Esophagus (tissue), 2 donors: ENCODE data around the gene TMC4. TPM values are rescaled to one million over a fixed set of nuclear protein-coding genes. Genes with fewer than 3 reads are reported as not detected.
"Not testable (repeated sequence)": the region's sequence is repeated elsewhere in the genome, so short reads cannot be mapped to it uniquely, and the experiment has no call there.

Experiments used
- H3K27ac ChIP-seq, 2 donors: one replicate each; pipeline ENCODE4 v1.5.1; 2013; ENCODE audit warnings: low read depth in 2 of 2, mild to moderate bottlenecking in 2 of 2, inconsistent platforms in 1 of 2, low read length in 1 of 2, moderate library complexity in 1 of 2
- H3K27me3 ChIP-seq, 2 donors: one replicate each; pipeline ENCODE4 v1.6.1; 2013; ENCODE audit warnings: low read length in 2 of 2, control low read depth in 1 of 2, mild to moderate bottlenecking in 1 of 2; ENCODE audit not compliant: insufficient read depth in 2 of 2, control insufficient read depth in 1 of 2
- H3K36me3 ChIP-seq, 2 donors: one replicate each; pipeline ENCODE4 v1.6.1; 2013; ENCODE audit warnings: low read length in 1 of 2; ENCODE audit not compliant: control insufficient read depth in 2 of 2, insufficient read depth in 2 of 2
- H3K4me1 ChIP-seq, 2 donors: one replicate each; pipeline ENCODE4 v1.6.1; 2013; ENCODE audit warnings: low read length in 1 of 2; ENCODE audit not compliant: control insufficient read depth in 2 of 2, insufficient read depth in 2 of 2
- H3K4me3 ChIP-seq, 2 donors: one replicate each; pipeline ENCODE4 v1.5.1; 2013; ENCODE audit warnings: low read length in 2 of 2, mild to moderate bottlenecking in 2 of 2, low read depth in 1 of 2, moderate library complexity in 1 of 2
- H3K9me3 ChIP-seq, 2 donors: one replicate each; pipeline ENCODE4 v1.6.1; 2013; ENCODE audit warnings: mild to moderate bottlenecking in 2 of 2, low read depth in 1 of 2, low read length in 1 of 2, moderate library complexity in 1 of 2; ENCODE audit not compliant: control insufficient read depth in 2 of 2, insufficient read depth in 1 of 2
- WGBS, 2 donors: extraction: QIAGEN DNeasy Blood & Tissue Kit; methylation state at CpG; one replicate each; pipeline ENCODE4 v1.1.7; 2013; 5-methylcytosine and 5-hydroxymethylcytosine counted together
- polyA plus RNA-seq, 2 donors: library from polyadenylated mRNA; stranded (reverse); fragments of 200-250 nt; gene quantifications; one replicate each; pipeline ENCODE4 v1.2.3, GENCODE V29; 2013
- donor health status: healthy with polysubstance abuse.
- donor health status: Bipolar disorder and iron deficiency.

Gene TMC4
- polyA plus RNA-seq: 10 to 100 TPM in 1 of 2 donors, 1 to 10 TPM in 1; 2.9 to 11.0 TPM

GRCh38 chr19:54172471-54173358 lies at the start of gene TMC4:
TSS of gene TMC4 (minus strand) at chr19:54173160. CDS start at chr19:54173117, 43 bp downstream.
- Histone ChIP-seq H3K36me3 (no peaks in the 10 kb centered on the region), H3K4me1 (peaks cover 0 to 9% of the 10 kb centered on the region in 2 donors), H3K4me3 (peak within 1 kb of the TSS; percentile 36 to 49), H3K27ac (peak within 1 kb of the TSS; percentile 47 to 67), H3K27me3 (no peaks in the 10 kb centered on the region), H3K9me3 (no peaks in the 10 kb centered on the region)
- WGBS, 2 donors: 9 to 14% methylated on average over 13 of the region's 13 CpGs

DNA sequence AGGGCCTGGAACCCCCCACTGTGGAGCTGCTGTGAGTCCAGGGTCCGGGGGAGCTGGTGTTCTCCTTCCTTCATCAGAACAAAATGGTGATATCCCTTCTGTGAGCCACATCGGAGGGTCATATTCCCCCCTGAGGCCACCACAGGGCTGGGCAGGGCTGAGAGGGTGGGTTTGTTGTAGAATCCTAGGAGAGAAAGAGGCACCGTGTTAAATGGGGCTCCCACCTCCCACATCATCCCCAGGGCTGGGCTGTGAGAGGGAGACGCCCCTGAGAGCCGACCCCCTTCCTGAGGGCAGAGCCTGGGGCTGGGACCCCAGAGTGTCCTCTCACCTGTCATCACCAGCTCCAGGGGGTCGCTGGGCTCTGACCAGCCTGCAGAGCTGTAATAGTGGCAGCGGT lies 49.0 kb upstream of the TMC4 start:
- not testable (repeated sequence) for H3K27ac ChIP-seq, H3K27me3 ChIP-seq, H3K4me3 ChIP-seq, H3K4me1 ChIP-seq, H3K36me3 ChIP-seq, H3K9me3 ChIP-seq
- 83 to 86% methylated on average over 6 to 7 of the region's 7 CpGs for WGBS, 2 donors

- H3K4me3 ChIP-seq, H3K9me3 ChIP-seq, H3K36me3 ChIP-seq, H3K4me1 ChIP-seq, H3K27ac ChIP-seq, H3K27me3 ChIP-seq: not testable (repeated sequence)
- 53 to 65% methylated on average over 4 to 5 of the region's 5 CpGs for WGBS, 2 donors
Measured at GRCh38 chr19:54219702-54220101, 46.7 kb upstream of the TMC4 start.

- Histone ChIP-seq H3K27me3 (no peaks in the 10 kb centered on the region), H3K9me3 (peaks cover 0 to 4% of the 10 kb centered on the region in 2 donors), H3K27ac (no peak overlapping the region), H3K4me3 (no peak overlapping the region), H3K4me1 (no peaks in the 10 kb centered on the region), H3K36me3 (peaks cover 0 to 3% of the 10 kb centered on the region in 2 donors)
- WGBS, 2 donors: 88 to 89% methylated on average over 27 of the region's 27 CpGs
Measured at GRCh38 chr19:54218960-54219661, 46.2 kb upstream of the TMC4 start.

DNA sequence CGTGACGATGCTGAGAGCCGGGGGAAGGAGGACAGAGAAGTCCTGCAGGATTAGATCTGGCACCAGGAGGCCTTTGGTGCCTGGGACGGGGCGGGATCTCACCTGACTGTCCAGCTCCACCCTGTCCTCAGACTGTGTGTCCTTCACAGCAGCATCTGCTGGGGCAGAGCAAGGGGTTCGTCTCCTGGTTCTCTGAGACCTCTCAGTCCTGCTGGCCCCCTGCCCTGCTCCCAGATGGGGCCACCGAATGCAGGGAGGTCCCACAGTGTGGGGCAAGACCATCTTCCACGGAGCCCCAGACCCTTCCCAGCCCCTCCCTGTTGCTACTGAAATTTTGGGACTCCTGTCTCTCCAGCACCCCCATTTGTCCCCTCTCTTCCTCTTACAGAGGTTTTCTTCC lies 45.3 kb upstream of the TMC4 start:
- peaks cover 0 to 3% of the 10 kb centered on the region in 2 donors for H3K36me3 ChIP-seq
- H3K27me3 ChIP-seq: no peaks in the 10 kb centered on the region
- 75 to 82% methylated on average over 8 of the region's 8 CpGs for WGBS, 2 donors
- H3K4me3 ChIP-seq: no peak overlapping the region
- H3K9me3 ChIP-seq: peaks cover 0 to 4% of the 10 kb centered on the region in 2 donors
- H3K27ac ChIP-seq: no peak overlapping the region
- no peaks in the 10 kb centered on the region for H3K4me1 ChIP-seq

DNA sequence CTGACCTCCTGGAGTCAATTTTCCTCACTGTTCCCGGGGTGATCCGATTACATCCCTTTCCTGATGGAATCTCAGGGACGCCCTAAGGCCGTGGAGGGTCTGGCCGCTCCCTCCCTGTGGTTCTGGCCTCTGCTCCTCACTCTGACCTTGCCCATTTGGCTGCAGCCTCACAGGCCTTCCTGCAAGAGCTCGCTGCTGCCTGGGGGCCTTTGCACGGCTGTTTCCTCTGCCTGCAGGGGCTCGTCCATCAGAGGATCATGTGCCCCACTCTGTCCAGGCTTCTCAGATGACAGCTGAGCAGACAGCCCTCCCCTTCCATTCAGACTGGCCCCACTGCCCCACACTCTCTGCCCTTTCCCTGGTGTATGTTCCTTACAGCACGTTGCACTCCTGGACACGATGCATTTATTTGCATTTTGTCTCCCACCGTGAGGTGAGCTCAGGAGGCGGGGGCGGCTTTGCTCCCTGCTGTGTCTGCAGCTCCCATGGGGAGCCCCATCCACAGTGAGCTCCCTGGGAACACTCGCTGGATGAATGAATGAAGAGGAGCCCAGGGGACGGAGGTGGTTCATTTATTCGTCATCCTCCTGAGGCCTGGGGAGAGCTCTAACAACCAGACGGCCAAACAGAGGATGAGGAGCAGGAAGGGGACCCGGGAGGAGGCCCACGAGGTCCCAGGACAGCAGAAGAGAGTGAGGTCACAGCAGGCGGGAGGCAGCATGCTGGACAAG lies 44.7 kb upstream of the TMC4 start:
- H3K4me1 ChIP-seq, H3K4me3 ChIP-seq, H3K9me3 ChIP-seq, H3K36me3 ChIP-seq, H3K27me3 ChIP-seq, H3K27ac ChIP-seq: not testable (repeated sequence)
- WGBS, 2 donors: 50 to 66% methylated on average over 11 to 17 of the region's 20 CpGs

- H3K27ac ChIP-seq: no peak overlapping the region
- peaks cover 0 to 3% of the 10 kb centered on the region in 2 donors for H3K36me3 ChIP-seq
- H3K4me3 ChIP-seq: no peak overlapping the region
- 89 to 92% methylated on average over 9 of the region's 9 CpGs for WGBS, 2 donors
- H3K9me3 ChIP-seq: peaks cover 0 to 4% of the 10 kb centered on the region in 2 donors
- H3K27me3 ChIP-seq: no peaks in the 10 kb centered on the region
- H3K4me1 ChIP-seq: no peaks in the 10 kb centered on the region
Measured at GRCh38 chr19:54216869-54217268, 43.9 kb upstream of the TMC4 start.

DNA sequence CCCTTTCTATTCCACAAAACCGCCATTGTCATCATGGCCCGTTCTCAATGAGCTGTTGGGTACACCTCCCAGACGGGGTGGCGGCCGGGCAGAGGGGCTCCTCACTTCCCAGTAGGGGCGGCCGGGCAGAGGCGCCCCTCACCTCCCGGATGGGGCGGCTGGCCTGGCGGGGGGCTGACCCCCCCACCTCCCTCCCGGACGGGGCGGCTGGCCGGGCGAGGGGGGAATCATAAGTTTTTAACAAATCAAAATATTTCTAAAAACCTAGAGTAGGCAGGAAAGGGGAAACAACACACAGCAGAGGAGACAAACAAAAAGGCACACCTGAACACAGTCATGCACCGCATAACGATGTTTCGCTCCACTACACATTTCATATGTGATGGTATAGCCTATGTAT lies 41.8 kb upstream of the TMC4 start:
- not testable (repeated sequence) for H3K9me3 ChIP-seq, H3K36me3 ChIP-seq, H3K27me3 ChIP-seq, H3K27ac ChIP-seq, H3K4me3 ChIP-seq, H3K4me1 ChIP-seq
- 95 to 96% methylated on average over 11 to 14 of the region's 19 CpGs for WGBS, 2 donors

DNA sequence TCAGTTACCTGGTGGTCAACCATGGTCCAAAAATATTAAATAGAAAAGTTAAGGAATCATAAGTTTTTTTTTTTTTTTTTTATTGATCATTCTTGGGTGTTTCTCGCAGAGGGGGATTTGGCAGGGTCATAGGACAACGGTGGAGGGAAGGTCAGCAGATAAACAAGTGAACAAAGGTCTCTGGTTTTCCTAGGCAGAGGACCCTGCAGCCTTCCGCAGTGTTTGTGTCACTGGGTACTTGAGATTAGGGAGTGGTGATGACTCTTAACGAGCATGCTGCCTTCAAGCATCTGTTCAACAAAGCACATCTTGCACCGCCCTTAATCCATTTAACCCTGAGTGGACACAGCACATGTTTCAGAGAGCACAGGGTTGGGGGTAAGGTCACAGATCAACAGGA lies 41.3 kb upstream of the TMC4 start:
- H3K4me3 ChIP-seq, H3K4me1 ChIP-seq, H3K9me3 ChIP-seq, H3K27me3 ChIP-seq, H3K27ac ChIP-seq, H3K36me3 ChIP-seq: not testable (repeated sequence)
- 40 to 67% methylated on average over 2 to 5 of the region's 5 CpGs for WGBS, 2 donors
